SKM-1 treated with dmso at 0.1 percent for 144 hours (cell line): Measurements from ENCODE around the gene DLL1.

Experiments used
- DNase-seq: peaks from one replicate; lab custom pipeline; 2025; ENCODE audit not compliant: unreplicated experiment; lab: John Stamatoyannopoulos, UW

DLL1 gene

DNA sequence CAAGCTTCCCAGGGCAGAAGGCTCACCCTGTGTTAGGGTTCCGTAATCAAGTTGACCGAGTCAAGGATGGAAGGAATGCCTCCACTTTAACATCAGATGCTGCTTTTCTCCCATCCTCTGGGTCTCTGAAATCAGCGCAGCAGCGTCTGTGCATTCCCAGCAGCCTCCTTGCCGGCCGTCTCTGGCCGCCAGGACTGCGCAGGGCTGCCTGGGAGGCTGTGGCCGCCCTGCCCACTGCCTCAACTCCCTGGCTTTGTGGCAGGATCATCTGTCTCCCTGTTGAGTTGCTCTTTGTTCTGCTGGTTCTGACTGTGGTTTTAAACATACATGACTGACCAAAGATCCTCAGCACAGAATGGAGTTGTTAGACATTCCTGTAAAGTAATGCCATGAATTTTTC lies 56.5 kb downstream of the DLL1 start:
- no peak for DNase-seq

DNA sequence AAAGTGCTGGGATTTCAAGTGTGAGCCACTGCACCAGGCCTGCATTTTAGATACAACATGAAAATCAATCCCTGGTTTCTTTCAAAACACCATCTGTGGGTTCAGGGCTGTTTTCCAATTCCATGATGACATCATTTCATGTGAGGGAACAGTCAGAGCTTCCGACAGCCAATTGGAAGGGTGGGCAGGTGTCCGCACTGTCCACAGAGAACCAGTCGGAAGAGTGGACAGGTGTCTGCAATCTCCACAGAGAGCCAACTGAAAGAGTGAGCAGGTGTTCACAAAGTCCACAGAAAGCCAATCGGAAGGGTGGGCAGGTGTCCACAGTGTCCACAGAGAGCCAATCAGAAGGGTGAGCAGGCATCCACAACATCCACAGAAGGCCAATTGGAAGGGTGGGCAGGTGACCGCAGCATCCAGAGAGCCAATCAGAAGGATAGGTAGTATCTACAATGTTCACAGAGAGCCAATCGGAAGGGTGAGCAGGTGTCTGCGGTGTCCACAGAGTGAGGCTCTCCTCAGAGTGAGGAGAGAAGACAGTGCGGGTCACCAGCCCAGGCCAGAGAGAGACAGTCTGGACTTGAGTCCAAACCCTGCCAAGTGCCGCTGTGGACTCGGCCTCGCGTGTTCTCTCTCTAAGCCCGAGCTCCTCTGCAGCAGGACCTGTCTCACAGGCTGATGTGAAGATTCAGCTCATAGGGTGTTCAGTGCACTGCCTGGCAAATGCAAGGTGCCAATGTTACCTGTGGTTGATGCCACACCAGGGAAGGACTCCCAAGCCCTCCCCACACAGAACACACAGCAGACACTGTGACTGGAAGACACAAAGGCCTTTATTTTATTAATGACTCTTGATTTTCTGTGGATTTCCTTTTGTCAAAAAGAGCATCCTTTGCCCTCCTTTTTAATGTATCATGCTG lies 57.3 kb downstream of the DLL1 start:
- no peak for DNase-seq
